GM19324 (cell line): Measurements from ENCODE around the gene ANKMY1.

Source experiments
- ATAC-seq: cut with Tn5 transposase; IDR thresholded peaks from one replicate; pipeline ENCODE4 v1.9.1; 2021; ENCODE audit warnings: mild to moderate bottlenecking, moderate library complexity; ENCODE audit not compliant: unreplicated experiment, low FRiP score

Gene ANKMY1, protein sequence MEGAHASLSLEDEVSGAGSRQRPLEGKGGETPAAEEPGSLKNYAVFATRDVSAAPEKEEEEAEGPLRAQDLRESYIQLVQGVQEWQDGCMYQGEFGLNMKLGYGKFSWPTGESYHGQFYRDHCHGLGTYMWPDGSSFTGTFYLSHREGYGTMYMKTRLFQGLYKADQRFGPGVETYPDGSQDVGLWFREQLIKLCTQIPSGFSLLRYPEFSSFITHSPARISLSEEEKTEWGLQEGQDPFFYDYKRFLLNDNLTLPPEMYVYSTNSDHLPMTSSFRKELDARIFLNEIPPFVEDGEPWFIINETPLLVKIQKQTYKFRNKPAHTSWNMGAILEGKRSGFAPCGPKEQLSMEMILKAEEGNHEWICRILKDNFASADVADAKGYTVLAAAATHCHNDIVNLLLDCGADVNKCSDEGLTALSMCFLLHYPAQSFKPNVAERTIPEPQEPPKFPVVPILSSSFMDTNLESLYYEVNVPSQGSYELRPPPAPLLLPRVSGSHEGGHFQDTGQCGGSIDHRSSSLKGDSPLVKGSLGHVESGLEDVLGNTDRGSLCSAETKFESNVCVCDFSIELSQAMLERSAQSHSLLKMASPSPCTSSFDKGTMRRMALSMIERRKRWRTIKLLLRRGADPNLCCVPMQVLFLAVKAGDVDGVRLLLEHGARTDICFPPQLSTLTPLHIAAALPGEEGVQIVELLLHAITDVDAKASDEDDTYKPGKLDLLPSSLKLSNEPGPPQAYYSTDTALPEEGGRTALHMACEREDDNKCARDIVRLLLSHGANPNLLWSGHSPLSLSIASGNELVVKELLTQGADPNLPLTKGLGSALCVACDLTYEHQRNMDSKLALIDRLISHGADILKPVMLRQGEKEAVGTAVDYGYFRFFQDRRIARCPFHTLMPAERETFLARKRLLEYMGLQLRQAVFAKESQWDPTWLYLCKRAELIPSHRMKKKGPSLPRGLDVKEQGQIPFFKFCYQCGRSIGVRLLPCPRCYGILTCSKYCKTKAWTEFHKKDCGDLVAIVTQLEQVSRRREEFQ

DNA sequence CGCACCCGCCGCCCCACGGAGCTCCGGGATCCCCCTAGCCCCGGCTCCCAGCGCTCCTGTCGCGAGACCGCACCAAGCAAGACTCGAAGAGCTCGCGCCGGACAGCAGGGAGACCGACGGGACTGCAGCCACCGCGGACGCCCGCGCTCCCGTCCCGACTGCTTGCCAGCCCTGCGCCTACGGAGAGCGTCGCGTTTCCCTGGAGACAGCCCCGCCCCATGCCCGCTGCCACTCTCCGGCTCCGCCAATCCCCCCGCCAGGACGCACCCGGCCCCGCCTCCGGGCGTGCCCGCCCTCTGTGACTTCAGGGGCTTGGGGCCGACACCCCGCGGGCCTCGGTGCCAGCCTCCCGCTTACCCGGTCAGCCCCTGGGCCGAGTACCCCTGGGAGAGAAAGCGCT, at the start of gene ANKMY1:
ANKMY1 (minus strand) TSS at position 181 of the 400 bp plus-strand sequence. CDS start 653 bp downstream, outside the sequence.
- ATAC-seq: no peak

- ATAC-seq: no peak
Observed at GRCh38 chr2:240605867-240606743, 48.3 kb upstream of the ANKMY1 start.

GRCh38 chr2:240604939-240605716, 47.3 kb upstream of the ANKMY1 start:
- ATAC-seq: no peak

GRCh38 chr2:240604291-240604938, 46.6 kb upstream of the ANKMY1 start:
- no peak for ATAC-seq

- no peak for ATAC-seq
Observed at GRCh38 chr2:240603846-240604245, 46.1 kb upstream of the ANKMY1 start.

DNA sequence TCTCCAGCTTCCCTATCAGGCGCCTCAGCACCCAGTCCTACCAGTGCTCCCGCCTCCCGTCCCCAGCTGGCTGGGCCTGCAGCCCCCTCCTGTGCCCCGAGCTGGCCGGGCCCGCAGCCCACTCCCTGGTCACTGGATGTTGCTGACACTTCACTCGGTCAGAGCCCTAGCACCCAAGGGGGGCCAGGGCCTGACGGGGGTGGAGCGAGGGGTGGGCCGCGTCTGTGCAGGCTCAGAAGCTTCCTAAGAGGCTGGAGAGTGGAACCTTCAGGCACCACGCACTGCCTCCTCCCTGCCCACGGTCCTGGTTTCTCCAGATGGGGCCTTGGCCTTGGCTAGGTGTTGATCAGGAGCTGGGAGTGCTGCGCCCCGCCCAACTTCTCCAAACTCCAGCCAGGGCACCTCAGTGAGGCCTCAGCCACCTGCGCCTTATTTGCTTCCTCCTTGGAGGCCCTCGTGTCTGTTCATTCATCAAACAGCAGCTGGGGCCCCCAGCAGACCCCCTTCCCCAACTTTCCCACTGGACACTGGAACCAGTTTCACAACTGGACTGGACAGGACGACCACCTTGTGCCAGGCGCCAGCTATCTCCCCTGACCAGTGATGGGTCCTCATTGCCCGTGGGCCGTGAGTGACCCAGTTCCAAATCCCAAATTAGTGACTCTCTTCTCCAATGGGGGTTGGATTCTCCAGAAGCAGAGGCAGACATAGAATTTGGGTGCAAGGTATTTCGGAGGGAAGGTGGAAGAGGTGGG, 45.5 kb upstream of the ANKMY1 start:
- ATAC-seq: no peak

DNA sequence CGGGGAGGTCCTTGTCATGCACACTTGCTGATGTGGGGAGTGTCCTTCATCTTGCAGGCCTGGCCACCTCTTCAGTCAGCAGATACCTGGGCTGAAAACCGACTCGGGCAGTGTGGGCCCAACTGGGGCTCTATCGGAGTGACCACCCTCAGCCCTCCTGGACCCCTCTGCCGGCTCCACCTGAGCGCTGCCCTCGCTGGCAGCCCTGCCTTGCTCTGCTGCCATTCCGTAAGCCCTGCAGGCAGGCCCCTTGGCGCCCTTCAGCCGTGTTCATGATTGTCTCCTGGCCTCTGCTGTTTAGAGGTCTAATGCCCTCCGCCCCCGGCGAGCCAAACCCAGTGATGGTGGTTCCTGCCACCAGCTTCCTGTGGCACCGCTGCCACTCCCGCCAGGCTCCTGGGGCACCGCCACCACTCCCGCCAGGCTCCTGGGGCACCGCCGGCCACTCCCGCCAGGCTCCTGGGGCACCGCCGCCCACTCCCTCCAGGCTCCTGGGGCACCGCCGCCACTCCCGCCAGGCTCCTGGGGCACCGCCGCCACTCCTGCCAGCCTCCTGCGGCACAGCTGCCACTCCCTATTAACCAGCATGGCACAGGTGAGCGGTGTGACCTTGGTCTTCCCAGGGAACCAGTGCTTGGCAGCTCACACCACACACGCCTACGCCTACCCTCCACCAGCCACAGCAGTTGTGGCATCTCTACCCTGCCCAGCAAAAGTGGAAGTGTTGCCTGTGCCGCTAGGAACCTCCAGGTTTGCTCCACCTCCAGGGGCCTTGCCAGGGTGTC, 44.7 kb upstream of the ANKMY1 start:
- no peak for ATAC-seq

DNA sequence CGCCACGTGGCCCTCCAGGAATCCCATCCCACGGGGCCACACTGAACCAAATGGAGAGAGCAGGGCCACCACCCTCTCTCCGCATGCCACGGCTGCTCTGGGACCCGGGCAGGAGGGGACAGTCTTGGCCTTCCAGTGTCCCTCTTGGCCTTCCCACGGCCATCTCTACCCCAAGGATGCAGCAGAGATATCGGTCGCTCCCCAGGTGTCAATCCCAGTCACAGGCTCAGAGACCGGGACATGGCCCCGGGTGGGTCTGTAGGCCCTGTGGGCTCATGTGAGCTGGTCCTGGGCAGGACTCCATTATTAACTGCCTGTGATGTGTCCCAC, 44.0 kb upstream of the ANKMY1 start:
- no peak for ATAC-seq

- no peak for ATAC-seq
Observed at GRCh38 chr2:240601061-240601830, 43.5 kb upstream of the ANKMY1 start.

DNA sequence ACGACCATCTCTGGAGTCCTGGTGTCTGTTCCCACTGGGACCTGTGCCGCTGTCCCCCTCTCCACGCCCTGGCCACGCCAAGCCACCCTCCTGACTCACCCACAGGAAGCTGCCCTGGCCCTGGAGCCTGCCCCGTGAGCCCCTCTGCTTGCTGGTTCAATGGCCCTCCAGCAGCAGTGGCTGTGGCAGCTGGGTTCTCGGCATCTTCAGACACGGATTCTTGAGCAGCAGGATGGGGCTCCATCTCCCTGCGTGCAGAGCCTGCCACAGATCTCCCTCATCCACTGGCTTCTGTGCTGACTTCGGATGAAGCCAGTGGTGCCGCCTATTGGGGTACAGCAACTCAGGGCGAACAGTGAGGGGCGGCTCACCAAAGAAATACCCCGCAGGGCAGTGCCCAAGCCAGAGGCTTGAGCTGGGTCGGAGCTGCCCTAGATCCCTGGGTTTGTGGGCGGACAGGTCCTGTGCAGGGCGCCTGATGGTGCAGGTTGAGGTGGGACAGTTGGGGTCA, 42.7 kb upstream of the ANKMY1 start:
- no peak for ATAC-seq

DNA sequence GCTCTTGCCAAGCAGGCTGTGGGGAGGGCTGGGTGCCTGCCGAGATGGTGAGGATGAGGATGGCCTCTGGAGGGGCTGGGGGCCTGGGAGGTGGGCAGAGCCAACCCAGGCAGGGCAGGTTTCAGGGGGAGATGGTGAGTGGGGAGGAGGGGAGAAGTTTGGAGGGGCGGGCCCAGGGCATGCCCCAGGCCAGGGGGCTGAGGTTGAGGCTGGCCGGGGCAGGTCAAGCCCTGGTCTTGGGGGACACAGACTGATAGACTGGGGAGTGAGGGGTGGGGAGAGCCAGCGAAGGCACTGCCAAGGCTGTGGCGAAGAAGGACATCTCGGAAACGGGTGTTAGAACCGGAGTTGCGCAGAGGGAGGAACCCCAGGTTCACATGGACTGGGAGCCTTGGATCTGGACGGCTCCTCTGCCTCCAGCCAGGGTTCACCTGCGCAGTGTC, 41.4 kb upstream of the ANKMY1 start:
- ATAC-seq: no peak

DNA sequence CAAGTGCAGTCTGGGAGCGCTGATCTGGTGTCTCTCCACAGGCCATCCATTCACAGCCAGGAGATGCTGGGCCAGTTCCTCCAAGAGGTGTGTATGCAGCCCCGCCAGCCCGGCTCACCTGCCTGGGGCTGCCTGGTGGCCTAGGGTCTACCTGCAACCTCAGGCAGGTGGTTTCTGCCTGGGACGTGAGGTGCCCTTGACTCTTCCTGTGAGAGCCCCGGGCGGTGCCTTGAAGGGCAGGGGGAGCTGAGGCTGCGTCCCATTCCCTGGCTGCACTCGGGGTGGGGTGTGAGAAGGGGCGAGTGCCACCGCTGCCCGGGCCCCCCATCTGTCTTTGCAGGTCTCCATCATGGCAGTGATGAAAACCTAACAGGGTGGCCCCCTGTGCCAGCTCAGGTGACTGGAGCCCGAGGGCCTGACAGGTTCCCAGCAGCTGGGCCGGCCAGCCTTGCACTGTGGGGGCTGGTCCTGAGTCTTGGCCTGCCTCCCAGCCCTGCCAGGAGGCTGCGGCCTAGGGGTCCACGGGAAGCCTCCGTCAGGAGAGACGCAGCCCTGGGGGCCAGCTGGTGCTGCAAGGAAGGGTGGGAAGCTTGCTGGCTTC, 40.6 kb upstream of the ANKMY1 start:
- ATAC-seq: no peak

- ATAC-seq: no peak
Observed at GRCh38 chr2:240597419-240598181, 39.8 kb upstream of the ANKMY1 start.

DNA sequence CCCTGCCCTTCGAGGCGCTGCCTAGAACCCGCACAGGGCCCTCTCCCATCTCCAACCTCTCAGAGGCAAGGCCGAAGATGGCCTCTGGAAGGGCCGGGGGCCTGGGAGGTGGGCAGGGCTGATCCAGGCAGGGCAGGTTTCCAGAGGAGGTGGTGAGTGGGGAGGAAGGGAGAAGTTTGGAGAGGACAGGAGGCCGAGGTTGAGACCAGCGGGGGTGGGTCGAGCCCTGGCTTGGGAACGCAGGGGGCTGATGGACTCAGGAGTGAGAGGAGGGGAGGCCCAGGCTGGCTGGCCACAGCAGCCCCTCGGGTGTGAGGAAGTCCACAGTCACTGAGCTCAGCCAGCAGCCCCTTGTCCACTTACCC, 39.2 kb upstream of the ANKMY1 start:
- ATAC-seq: no peak

DNA sequence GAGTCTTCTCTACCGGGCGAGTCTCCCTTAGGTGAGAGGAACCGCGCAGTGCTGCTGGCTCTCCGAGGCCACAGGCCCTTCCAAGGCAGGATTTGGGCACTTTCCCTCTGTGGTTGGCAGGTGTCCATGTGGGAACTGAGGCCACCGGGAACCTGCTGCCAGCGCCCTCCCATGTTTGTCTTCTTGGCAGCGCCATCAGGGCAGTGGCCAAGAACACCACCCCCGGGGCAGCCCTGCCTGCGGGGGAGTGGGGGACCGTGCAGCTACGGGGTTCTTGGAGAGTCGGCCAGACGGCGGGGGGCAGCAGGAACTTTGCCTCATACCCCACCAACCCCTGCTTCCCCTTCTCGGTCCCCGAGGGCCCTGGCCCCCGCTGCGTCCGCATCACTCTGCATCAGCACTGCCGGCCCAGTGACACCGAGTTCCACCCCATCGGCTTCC, 38.7 kb upstream of the ANKMY1 start:
- ATAC-seq: no peak

- ATAC-seq: no peak
Observed at GRCh38 chr2:240596080-240596460, 38.3 kb upstream of the ANKMY1 start.
